HepG2 (cell line): ENCODE measurements around the gene PARVA. TPM values are rescaled to one million over a fixed set of nuclear protein-coding genes. Genes with fewer than 3 reads are reported as not detected.

Experiments used
- ATAC-seq: fragments of 200-7000 bp; cut with Tn5 transposase; 3 replicates; pipeline ENCODE4 v1.9.1; 2020; ENCODE audit warnings: mild to moderate bottlenecking, moderate library complexity
- BruUV-seq: library from RNA; stranded (reverse); fragments of 400-500 nt; replicated peaks from 2 replicates; lab custom pipeline; 2021; lab: Mats Ljungman, UMichigan
- CTCF ChIA-PET: fragments of 300-600 bp; formaldehyde crosslinking; extraction: SDS; loops from one replicate; lab custom pipeline; 2021; ENCODE audit warnings: low total read pairs, inconsistent platforms, low intra/inter-chr PET ratio; lab: Yijun Ruan, JAX
- POLR2A ChIA-PET: fragments of 350-600 bp; sonication (Branson Sonifier 250); formaldehyde crosslinking; loops from one replicate; lab custom pipeline; 2020; ENCODE audit warnings: antibody characterized with exemption, inconsistent platforms; lab: Yijun Ruan, JAX
- DNase-seq: peaks from one replicate; pipeline ENCODE4 v3.0.0-alpha.2; 2015; ENCODE audit warnings: low spot score
- FAIRE-seq: peaks from 3 replicates; lab custom pipeline; 2011; peaks lifted over from hg19 to GRCh38; lab: Jason Lieb, UNC
- H2AFZ ChIP-seq: one replicate; pipeline ENCODE4 v1.6.1; 2011; ENCODE audit warnings: low read length, inconsistent platforms
- H3K27ac ChIP-seq: fragments of 300-600 bp; 3 replicates; pipeline ENCODE4 v1.8.0; 2011; ENCODE audit warnings: mixed run types, mild to moderate bottlenecking, mixed read lengths, low read length, inconsistent platforms; ENCODE audit not compliant: insufficient read depth; ENCODE audit errors: extremely low read length
- H3K27me3 ChIP-seq, 2 experiments: fragments of 200-600 bp in 1 of 2; 2 replicates in 1 of 2; 3 replicates in 1 of 2; pipeline versions ENCODE4 v1.6.0 to v1.8.0; 2011; ENCODE audit warnings: low read length in 2 of 2, mild to moderate bottlenecking in 2 of 2, moderate library complexity in 2 of 2, inconsistent platforms in 1 of 2; ENCODE audit not compliant: insufficient read depth in 2 of 2, control insufficient read depth in 1 of 2
- H3K36me3 ChIP-seq, 2 experiments: fragments of 200-600 bp in 1 of 2; replicated peaks in 1 of 2; 2 replicates in 1 of 2; 3 replicates in 1 of 2; pipeline versions ENCODE4 v1.5.1 to v1.8.0; 2011; ENCODE audit warnings: low read length in 2 of 2, inconsistent platforms in 1 of 2; ENCODE audit not compliant: insufficient read depth in 2 of 2, control insufficient read depth in 1 of 2
- H3K4me1 ChIP-seq: 2 replicates; pipeline ENCODE4 v1.5.1; 2012; ENCODE audit warnings: low read length, inconsistent platforms; ENCODE audit not compliant: insufficient read depth
- H3K4me2 ChIP-seq: 2 replicates; pipeline ENCODE4 v1.6.0; 2011; ENCODE audit warnings: low read depth, low read length, inconsistent platforms
- H3K4me3 ChIP-seq, 3 experiments: fragments of 200-600 bp in 1 of 3; sonication (generic), shearing (Covaris generic) in 1 of 3; replicated peaks in 1 of 3; 2 replicates each; pipeline ENCODE4 v1.5.1; 2011 to 2016; ENCODE audit warnings: low read length in 3 of 3, inconsistent platforms in 2 of 3, low read depth in 2 of 3, mild to moderate bottlenecking in 2 of 3, control low read depth in 1 of 3, mixed read lengths in 1 of 3; ENCODE audit not compliant: insufficient read depth in 1 of 3
- H3K79me2 ChIP-seq: one replicate; pipeline ENCODE4 v1.6.1; 2011; ENCODE audit warnings: low read length, inconsistent platforms; ENCODE audit not compliant: insufficient read depth
- H3K9ac ChIP-seq: 2 replicates; pipeline ENCODE4 v1.6.0; 2011; ENCODE audit warnings: mild to moderate bottlenecking, low read depth, low read length, inconsistent platforms; ENCODE audit not compliant: insufficient read depth
- H3K9me3 ChIP-seq: 2 replicates; pipeline ENCODE4 v1.5.1; 2012; ENCODE audit warnings: mild to moderate bottlenecking, low read length
- H4K20me1 ChIP-seq: 2 replicates; pipeline ENCODE4 v1.6.0; 2011; ENCODE audit warnings: inconsistent platforms, mild to moderate bottlenecking, low read length, moderate library complexity; ENCODE audit not compliant: insufficient read depth
- IKZF1 ChIP-seq: fragments of 450-650 bp; IDR thresholded peaks from 2 replicates; pipeline ENCODE4 v1.7.1; 2016
- SAFB2 ChIP-seq: sonication (generic); formaldehyde crosslinking; IDR thresholded peaks from 2 replicates; pipeline ENCODE4 v1.5.1; 2020; ENCODE audit warnings: missing genetic modification reagents, low read depth, mild to moderate bottlenecking, borderline replicate concordance
- WIZ ChIP-seq: sonication (generic); formaldehyde crosslinking; IDR thresholded peaks from 2 replicates; pipeline ENCODE4 v1.5.1; 2020; ENCODE audit warnings: mild to moderate bottlenecking, missing genetic modification reagents
- ZNF350 ChIP-seq: sonication (generic); formaldehyde crosslinking; IDR thresholded peaks from 2 replicates; pipeline ENCODE4 v1.4.0; 2020; ENCODE audit warnings: mild to moderate bottlenecking, low read depth, missing genetic modification reagents, borderline replicate concordance
- ZNF530 ChIP-seq: sonication (generic); formaldehyde crosslinking; IDR thresholded peaks from 2 replicates; pipeline ENCODE4 v1.5.0; 2020; ENCODE audit warnings: low read depth, mild to moderate bottlenecking, missing genetic modification reagents
- ZNF574 ChIP-seq: sonication (generic); formaldehyde crosslinking; IDR thresholded peaks from 2 replicates; pipeline ENCODE4 v1.4.0; 2020; ENCODE audit warnings: missing genetic modification reagents
- WGBS: methylation state at CpG from one replicate; pipeline ENCODE4 v1.1.6; 2017; ENCODE audit warnings: low lambda C conversion rate; 5-methylcytosine and 5-hydroxymethylcytosine counted together
- in situ Hi-C: cut with HindIII; loops from 2 replicates; pipeline ENCODE4 v1.10.0; 2017; ENCODE audit warnings: low pct_unique_long_range_greater_than_20kb; ENCODE audit not compliant: extremely low pct_ligation_motif_present
- intact Hi-C: fragments of 100-400 bp; cut with micrococcal nuclease; formaldehyde crosslinking; loops from one replicate; pipeline ENCODE4 v1.10.0; 2022; ENCODE audit not compliant: unreplicated experiment
- polyA plus RNA-seq, 8 experiments: library from polyadenylated mRNA; depleted of rRNA in 3 of 8; stranded (reverse) in 7 of 8; unstranded in 1 of 8; fragments of >200 nt; fragmentation: Illumina TruSeq in 4 of 8; extraction: Trizol in 4 of 8; gene quantifications; 2 replicates each; pipeline versions ENCODE4 v1.2.1 to v1.2.3, GENCODE V29; 2011 to 2016; ENCODE audit warnings: low read depth in 4 of 8, missing spikeins in 1 of 8, mixed read lengths in 1 of 8; ENCODE audit not compliant: insufficient read depth in 1 of 8
- total RNA-seq, 5 experiments: library from RNA; depleted of rRNA; stranded (reverse); fragments of >200 nt; fragmentation: Illumina TruSeq; extraction: Trizol; gene quantifications; 2 replicates each; pipeline ENCODE4 v1.2.3, GENCODE V29; 2016; ENCODE audit warnings: low read depth in 1 of 5

PARVA gene
- total and polyA plus RNA-seq, 2 of the 13 experiments (the other 11 are each of a cell fraction or from before 2014, with no cell fraction given) = 5.9 to 9.1 TPM

DNA sequence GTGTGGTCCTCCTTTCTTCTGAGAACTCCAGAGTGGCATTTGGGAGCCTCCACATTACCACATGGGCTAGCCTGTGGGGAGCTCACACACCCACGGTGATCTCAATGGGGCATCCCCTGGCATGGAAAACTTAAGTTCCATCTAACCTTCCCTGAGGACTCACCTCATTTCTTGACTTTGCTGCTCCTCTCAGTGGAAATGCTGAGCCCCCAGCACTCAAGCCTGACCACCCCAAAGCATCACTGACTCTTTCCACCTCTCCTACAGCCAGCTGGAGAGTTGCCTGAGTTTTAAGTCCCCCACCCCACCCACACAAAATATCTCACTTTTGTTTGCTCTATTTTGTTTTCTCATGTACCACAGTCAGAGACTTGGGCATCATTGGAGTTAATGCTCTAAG lies 23.8 kb upstream of the PARVA start:
- intact Hi-C loops = no loop called here
- Histone ChIP-seq H3K9me3 (no peaks in the 10 kb centered on the region), H3K27ac (no peak overlapping the region), H3K36me3 (no peaks in the 10 kb centered on the region), H3K4me1 (peaks cover 1% of the 10 kb centered on the region; the same call in 1 of the 2 replicates), H3K4me2 (no peak overlapping the region), H2AFZ (no peak overlapping the region), H3K79me2 (no peaks in the 10 kb centered on the region), H4K20me1 (no peaks in the 10 kb centered on the region), H3K27me3 (peaks cover 0 to 1% of the 10 kb centered on the region in 2 experiments; a peak in 1 of 5 replicates), H3K4me3 (no peak overlapping the region), H3K9ac (no peak overlapping the region)
- ATAC-seq (no peak), FAIRE-seq (no peak), DNase-seq (no peak)
- TF ChIP-seq ZNF574 = no peak
- no peak for TF ChIP-seq ZNF530
- TF ChIP-seq IKZF1 = no peak
- TF ChIP-seq WIZ (CRISPR knock-in tag) = no peak
- TF ChIP-seq SAFB2 (CRISPR knock-in tag) = no peak
- no peak for TF ChIP-seq ZNF350 (CRISPR knock-in tag)
- BruUV-seq = no TSS peak
- 0% methylated on average over 1 of the region's 1 CpG for WGBS
- ChIA-PET CTCF (no interaction called here), POLR2A (no interaction called here)
- in situ Hi-C loops = loop anchor here (10.0 kb wide), 1 partner anchor 61 kb away; no protein-coding TSS in a partner anchor
